Ishikawa (cell line): Measurements from ENCODE around the gene RAPGEF5.

Experiments used
- CREB1 ChIP-seq: IDR thresholded peaks from 2 replicates; pipeline ENCODE4 v1.6.1; 2012; ENCODE audit warnings: low read depth
- EP300 ChIP-seq: IDR thresholded peaks from 2 replicates; pipeline ENCODE4 v1.6.1; 2012; ENCODE audit warnings: borderline replicate concordance
- FOXM1 ChIP-seq: IDR thresholded peaks from 2 replicates; pipeline ENCODE4 v1.6.1; 2012; ENCODE audit warnings: low read depth, borderline replicate concordance
- MAX ChIP-seq: IDR thresholded peaks from 2 replicates; pipeline ENCODE4 v1.6.1; 2012
- RAD21 ChIP-seq: IDR thresholded peaks from 2 replicates; pipeline ENCODE4 v1.6.1; 2012; ENCODE audit warnings: low read depth
- REST ChIP-seq: IDR thresholded peaks from 2 replicates; pipeline ENCODE4 v1.6.1; 2012; ENCODE audit warnings: low read depth, mild to moderate bottlenecking
- TEAD4 ChIP-seq: IDR thresholded peaks from 2 replicates; pipeline ENCODE4 v1.6.1; 2012
- USF1 ChIP-seq: IDR thresholded peaks from 2 replicates; pipeline ENCODE4 v1.6.1; 2012
- YY1 ChIP-seq: IDR thresholded peaks from 2 replicates; pipeline ENCODE4 v1.6.1; 2012; ENCODE audit warnings: low read depth
- ZBTB7A ChIP-seq: IDR thresholded peaks from 2 replicates; pipeline ENCODE4 v1.6.1; 2012; ENCODE audit warnings: low read depth

- TF ChIP-seq EP300 (no peak), TEAD4 (no peak), USF1 (no peak), REST (no peak), CREB1 (no peak), MAX (no peak), YY1 (no peak), RAD21 (no peak), FOXM1 (no peak), ZBTB7A (no peak)
These were observed 6.9 kb upstream of the RAPGEF5 start for GRCh38 chr7:22363756-22364422.
